ENCODE data around the gene PPY. TPM values are rescaled to one million over a fixed set of nuclear protein-coding genes. Genes with fewer than 3 reads are reported as not detected.

Gene PPY
- total RNA-seq, 1 donor from 2014 or later: not detected

DNA sequence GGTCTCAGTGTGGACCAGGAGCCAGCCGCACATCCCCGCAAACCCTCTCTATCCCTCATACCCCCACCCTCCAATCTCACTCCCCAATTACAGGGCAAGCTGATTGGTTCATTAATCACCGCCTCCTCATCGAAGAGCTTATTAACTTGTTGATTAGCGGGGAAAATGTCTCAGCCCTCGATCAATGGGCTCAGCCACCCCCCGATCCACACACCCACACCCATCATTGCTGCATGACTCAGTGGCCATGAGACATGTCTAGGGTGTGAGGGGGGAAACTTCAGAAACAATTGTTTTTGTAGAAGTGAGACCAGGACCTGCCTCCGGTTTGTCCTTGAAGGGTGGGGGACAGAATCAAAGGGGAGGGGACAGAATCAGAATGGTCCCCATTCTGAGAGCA is 13.9 kb upstream of the PPY start:
- DNase-seq: no peak
- peaks cover 7% of the 10 kb centered on the region for H3K27me3 Mint-ChIP-seq (ENCODE audit: unreplicated experiment)

DNA sequence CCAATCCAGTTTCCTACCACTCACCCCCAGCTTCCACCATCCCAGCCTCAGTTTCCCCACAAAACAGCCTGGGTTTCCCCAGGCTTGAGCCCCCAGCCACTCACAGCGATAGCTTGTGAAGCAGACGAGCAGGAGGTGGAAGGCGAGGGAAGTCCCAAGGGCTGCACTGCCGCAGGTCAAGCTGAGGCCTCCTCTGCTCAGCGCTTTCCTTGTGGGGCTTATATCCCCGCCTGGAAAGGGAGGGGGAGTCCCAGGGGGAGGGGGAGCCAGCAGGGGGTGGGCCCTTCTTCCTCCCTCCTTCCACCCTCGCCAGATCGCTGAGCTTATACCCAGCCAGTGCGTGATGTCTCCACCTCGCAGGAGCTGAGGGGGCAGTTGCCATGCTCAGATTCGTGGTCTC is 11.5 kb upstream of the PPY start, which contains the start of gene PYY:
PYY (minus strand) TSS at position 195 of the 400 bp plus-strand sequence. CDS start 457 bp downstream, outside the sequence.
- TF ChIP-seq, protein P1, sequence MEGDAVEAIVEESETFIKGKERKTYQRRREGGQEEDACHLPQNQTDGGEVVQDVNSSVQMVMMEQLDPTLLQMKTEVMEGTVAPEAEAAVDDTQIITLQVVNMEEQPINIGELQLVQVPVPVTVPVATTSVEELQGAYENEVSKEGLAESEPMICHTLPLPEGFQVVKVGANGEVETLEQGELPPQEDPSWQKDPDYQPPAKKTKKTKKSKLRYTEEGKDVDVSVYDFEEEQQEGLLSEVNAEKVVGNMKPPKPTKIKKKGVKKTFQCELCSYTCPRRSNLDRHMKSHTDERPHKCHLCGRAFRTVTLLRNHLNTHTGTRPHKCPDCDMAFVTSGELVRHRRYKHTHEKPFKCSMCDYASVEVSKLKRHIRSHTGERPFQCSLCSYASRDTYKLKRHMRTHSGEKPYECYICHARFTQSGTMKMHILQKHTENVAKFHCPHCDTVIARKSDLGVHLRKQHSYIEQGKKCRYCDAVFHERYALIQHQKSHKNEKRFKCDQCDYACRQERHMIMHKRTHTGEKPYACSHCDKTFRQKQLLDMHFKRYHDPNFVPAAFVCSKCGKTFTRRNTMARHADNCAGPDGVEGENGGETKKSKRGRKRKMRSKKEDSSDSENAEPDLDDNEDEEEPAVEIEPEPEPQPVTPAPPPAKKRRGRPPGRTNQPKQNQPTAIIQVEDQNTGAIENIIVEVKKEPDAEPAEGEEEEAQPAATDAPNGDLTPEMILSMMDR (IDR thresholded peaks at IDR 0.05; ENCODE audit: partially characterized antibody, unreplicated experiment): no peak
- no peak for DNase-seq
- Mint-ChIP-seq H3K4me3 (ENCODE audit: unreplicated experiment) (peak within 1 kb of the TSS; percentile 74), H3K27ac (ENCODE audit: unreplicated experiment) (no peak within 1 kb of the TSS), H3K4me1 (ENCODE audit: low read depth, unreplicated experiment) (peaks cover 3% of the 10 kb centered on the region), H3K36me3 (ENCODE audit: unreplicated experiment) (no peaks in the 10 kb centered on the region), H3K9me3 (ENCODE audit: unreplicated experiment) (peaks cover 6% of the 10 kb centered on the region), H3K27me3 (ENCODE audit: unreplicated experiment) (peaks cover 11% of the 10 kb centered on the region)

More for the DNA sequence above, 13.9 kb upstream of the PPY start:
- H3K4me3 Mint-ChIP-seq (ENCODE audit: unreplicated experiment): no peak overlapping the region
- H3K4me1 Mint-ChIP-seq (ENCODE audit: low read depth, unreplicated experiment): peaks cover 3% of the 10 kb centered on the region
- H3K36me3 Mint-ChIP-seq (ENCODE audit: unreplicated experiment): no peaks in the 10 kb centered on the region
- H3K27ac Mint-ChIP-seq (ENCODE audit: unreplicated experiment): no peak overlapping the region
- H3K9me3 Mint-ChIP-seq (ENCODE audit: unreplicated experiment): peaks cover 6% of the 10 kb centered on the region
- TF ChIP-seq, protein P1 (IDR thresholded peaks at IDR 0.05; ENCODE audit: partially characterized antibody, unreplicated experiment): no peak

- Mint-ChIP-seq H3K27ac (ENCODE audit: unreplicated experiment) (no peak overlapping the region), H3K36me3 (ENCODE audit: unreplicated experiment) (no peaks in the 10 kb centered on the region), H3K27me3 (ENCODE audit: unreplicated experiment) (peaks cover 11% of the 10 kb centered on the region), H3K9me3 (ENCODE audit: unreplicated experiment) (peaks cover 6% of the 10 kb centered on the region), H3K4me1 (ENCODE audit: low read depth, unreplicated experiment) (peaks cover 3% of the 10 kb centered on the region), H3K4me3 (ENCODE audit: unreplicated experiment) (peak overlapping the region; percentile 74)
- DNase-seq: peak; percentile 39
- TF ChIP-seq, protein P1 (IDR thresholded peaks at IDR 0.05; ENCODE audit: partially characterized antibody, unreplicated experiment): no peak
These were observed 10.7 kb upstream of the PPY start for GRCh38 chr17:43952724-43953666.

DNA sequence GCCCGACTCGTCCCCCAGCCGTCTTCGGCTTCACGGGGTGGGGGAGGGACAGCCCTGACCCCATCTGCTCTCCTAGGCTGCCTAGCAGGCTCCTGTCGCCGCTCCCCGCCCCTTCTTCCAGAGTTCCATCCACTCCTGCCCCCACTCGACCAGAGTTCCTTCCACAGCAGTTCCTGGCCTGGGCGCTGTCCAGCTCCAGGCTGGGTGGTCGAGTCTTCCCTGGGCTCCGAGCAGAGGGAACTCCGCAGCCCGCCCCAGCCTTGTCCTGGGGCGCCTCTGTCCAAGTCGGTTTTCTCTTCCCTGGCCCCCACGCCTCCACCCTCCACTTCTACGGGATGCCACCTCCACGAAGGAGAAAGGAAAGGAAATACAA is 10.1 kb upstream of the PPY start:
- Mint-ChIP-seq H3K36me3 (ENCODE audit: unreplicated experiment) (no peaks in the 10 kb centered on the region), H3K9me3 (ENCODE audit: unreplicated experiment) (peaks cover 6% of the 10 kb centered on the region), H3K4me1 (ENCODE audit: low read depth, unreplicated experiment) (peaks cover 3% of the 10 kb centered on the region), H3K27me3 (ENCODE audit: unreplicated experiment) (peaks cover 11% of the 10 kb centered on the region), H3K4me3 (ENCODE audit: unreplicated experiment) (no peak overlapping the region), H3K27ac (ENCODE audit: unreplicated experiment) (no peak overlapping the region)
- TF ChIP-seq, protein P1 (IDR thresholded peaks at IDR 0.05; ENCODE audit: partially characterized antibody, unreplicated experiment): no peak
- no peak for DNase-seq

DNA sequence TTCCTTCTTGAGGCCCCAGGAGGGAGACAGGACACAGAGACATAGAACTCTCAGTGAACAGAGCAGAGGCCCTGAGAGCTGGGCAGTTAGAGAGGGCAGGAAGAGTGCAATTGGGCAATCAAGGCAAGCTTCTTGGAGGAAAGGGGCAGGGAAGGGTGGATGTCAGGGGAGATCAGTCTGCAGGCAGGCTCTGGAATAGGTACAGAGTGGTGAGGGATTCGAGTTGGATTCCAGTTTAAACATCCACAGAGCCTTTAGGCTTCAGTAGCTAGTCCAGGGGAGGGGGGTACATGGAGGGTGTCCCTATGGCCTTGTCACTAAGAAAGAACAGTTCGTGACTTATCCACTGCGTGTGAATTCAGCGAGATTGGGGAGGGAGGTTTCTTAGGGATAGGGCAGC is 9.5 kb upstream of the PPY start:
- no peaks in the 10 kb centered on the region for H3K36me3 Mint-ChIP-seq (ENCODE audit: unreplicated experiment)
- H3K27ac Mint-ChIP-seq (ENCODE audit: unreplicated experiment): no peak overlapping the region
- peaks cover 11% of the 10 kb centered on the region for H3K27me3 Mint-ChIP-seq (ENCODE audit: unreplicated experiment)
- H3K4me1 Mint-ChIP-seq (ENCODE audit: low read depth, unreplicated experiment): peaks cover 3% of the 10 kb centered on the region
- peaks cover 6% of the 10 kb centered on the region for H3K9me3 Mint-ChIP-seq (ENCODE audit: unreplicated experiment)
- peak overlapping the region; percentile 36 for H3K4me3 Mint-ChIP-seq (ENCODE audit: unreplicated experiment)
- TF ChIP-seq, protein P1 (IDR thresholded peaks at IDR 0.05; ENCODE audit: partially characterized antibody, unreplicated experiment): no peak
- DNase-seq: no peak
